Hematopoietic multipotent progenitor cell treated with erythropoietin and hydrocortisone succinate and interleukin-3 and kit ligand, for 8 days (in vitro differentiated cells): ENCODE results near the gene KCNMA1.
"Not testable (repeated sequence)": the region's sequence is repeated elsewhere in the genome, so short reads cannot be mapped to it uniquely, and the experiment has no call there.

ENCODE experiments used
- DNase-seq: peaks from one replicate; pipeline ENCODE4 v3.0.0-alpha.2; 2015

Gene KCNMA1

DNA sequence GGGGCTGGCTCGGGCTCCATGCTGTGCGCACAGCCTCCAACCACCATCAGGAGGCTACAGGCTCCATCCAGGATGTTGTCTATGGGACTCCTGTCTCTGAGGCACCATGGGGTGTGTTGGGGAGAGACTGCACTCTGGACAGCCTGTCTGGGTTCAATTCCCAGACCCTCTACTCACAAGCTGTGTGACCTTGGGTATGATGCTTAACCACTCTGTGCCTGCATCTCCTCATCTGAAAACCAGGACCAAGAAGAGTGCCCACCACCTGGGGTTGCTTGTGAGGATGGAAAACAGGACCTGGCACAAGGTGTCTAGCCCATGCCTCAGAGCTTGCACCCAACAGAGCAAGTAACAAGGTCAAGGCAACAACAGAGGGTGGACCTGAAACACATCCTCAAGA, 109.8 kb downstream of the KCNMA1 start:
- DNase-seq, result no peak

DNA sequence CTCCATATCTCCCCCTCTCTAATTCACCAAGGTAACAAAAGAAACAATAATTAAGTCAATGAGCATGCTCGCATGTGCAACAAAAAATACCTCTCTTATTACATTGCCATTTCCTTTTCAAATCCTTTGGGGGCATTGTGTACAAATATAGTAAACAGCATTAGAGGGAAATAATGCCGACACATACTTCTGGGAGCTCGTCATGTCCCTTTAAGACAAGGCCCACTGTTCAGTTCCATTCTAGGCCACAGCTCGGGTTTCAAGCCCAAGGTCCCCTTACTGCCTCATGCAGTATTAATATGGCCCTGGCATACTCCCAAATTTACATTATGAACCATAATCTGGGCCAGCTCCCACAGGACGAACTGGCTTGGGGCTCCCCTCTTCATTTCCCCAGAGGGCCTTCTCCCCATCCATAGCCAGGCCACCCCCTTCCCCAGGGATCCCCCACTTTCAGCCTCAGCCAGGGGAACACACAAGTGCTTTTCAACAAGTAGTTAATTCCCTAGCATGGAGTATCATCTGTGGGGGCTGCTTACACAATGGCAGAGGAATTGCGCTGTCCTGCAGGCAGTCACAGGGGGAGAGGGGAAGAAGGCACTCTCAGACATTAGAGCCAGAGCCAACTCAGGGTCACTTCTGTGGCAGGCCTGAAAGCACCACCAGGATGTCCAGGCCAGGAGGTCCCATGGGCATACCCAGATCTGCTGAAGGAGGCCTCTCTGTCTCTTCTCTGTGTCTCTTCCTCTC, 110.6 kb downstream of the KCNMA1 start:
- no peak for DNase-seq

GRCh38 chr10:77524281-77524711, 113.3 kb downstream of the KCNMA1 start:
- DNase-seq, result no peak

DNA sequence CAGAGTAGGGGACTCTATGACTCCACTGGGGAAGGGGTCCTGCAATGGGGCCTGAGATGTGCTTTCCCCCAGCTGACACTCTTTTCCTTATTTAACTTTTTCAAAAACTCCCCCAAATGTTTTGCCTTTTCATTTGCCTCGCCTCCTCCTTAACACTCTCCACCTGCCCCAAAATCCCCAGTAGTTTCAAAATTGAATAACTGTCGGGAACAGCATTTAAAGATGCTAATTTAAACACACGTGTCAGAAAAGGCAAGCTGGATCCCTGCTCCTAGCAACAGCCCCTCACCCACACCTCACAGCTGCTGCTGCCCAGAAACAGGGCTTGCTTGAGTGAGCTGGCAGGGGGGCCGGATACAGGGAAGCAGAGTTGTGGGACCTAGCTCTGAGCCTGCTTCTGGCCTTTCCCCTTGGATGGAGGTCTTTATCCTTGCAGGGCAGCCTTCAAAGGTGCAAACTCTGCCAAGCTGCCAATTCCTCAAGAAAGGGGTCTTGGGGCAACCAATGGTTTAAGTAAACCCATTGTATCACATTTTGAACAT, 115.3 kb downstream of the KCNMA1 start:
- DNase-seq, result no peak

DNA sequence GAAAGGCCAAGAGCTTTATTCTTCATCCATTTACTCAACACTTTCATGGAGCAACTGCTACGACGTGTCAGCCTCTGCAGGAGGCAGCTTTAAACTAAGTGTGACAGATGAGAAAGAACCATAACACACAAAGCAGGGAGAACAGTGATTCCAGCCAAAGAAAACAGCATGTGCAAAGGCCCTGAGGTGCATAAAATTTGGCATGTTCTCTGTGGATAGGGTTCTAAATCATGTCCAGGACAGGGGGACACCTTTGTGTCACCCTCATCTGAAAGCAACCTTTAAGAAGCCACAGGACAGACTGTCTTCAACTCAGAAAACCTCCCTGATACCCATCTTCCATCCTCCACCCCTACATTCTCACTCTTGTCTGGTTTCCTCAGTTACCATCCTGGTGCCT, 116.6 kb downstream of the KCNMA1 start:
- DNase-seq, result no peak

- no peak for DNase-seq
Observed at GRCh38 chr10:77520290-77520689, 117.3 kb downstream of the KCNMA1 start.

- DNase-seq, result not testable (repeated sequence)
Observed at GRCh38 chr10:77519791-77520190, 117.8 kb downstream of the KCNMA1 start.

DNA sequence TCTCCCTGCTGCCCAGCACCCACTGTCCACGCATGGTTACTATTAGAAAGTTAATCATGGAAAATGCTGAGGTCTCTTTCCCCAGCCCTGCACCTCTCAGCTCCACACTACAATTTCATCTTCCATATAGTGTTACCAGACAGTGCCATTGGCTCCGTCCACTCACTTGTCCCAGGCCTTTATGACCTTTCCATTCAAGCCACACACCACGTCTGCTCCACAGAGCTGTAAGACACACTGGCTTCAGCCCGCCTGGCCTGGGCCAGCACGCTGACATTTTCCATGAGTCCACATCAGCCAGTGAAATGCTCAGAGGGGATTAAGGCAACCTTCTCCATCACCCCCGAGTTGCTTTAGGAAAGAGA, 118.7 kb downstream of the KCNMA1 start:
- DNase-seq, result no peak

DNA sequence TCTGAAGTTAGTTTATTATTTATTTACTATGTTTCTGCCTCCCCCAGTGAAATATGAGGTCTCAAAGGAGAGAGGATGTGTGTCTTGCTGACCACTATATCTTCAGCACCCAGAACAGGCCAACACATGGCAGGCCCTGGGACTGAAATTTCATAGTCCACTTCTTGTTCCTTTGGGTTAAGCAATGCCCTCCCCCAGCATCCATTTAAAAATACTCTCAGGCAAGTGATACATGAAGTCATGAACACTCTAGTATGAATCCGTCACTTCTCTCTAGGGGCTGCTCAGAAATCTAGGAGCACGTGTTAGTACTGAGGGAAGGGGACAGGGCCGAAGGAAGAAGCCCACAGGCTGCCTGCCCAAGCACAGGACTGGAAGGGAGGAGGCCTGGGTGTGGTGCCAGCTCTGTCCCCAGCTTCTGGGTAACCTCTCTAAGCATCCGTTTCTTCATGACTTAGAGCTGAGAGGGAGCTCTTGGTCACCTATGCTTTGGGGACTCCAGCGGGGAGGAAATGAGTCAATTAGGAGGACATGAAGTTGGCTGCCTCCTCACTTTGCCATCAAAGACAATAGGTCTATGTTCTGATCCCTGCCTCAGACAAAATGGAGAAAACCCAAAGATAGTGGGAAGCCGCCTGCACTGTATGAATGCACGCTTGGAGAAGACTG, 119.2 kb downstream of the KCNMA1 start:
- no peak for DNase-seq

DNA sequence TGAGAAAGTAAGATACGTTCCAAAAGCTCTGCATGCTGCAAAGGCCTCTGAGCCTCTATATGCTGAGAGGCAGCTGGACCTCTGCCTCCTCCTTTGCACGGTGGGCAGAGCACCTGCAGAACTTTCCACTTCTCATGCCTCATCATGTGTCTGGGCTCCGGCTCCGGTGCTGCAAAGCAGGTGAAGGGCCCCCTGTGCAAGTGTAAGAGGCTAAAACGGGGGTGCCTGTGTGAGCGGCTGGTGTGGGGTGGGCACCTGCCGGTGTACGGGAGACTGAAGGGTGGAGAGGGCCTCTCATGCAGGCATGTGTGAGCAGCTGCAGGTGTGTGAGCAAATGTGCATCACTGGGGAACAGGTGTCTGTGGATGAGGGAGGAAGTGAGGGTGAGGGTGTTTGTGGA, 121.0 kb downstream of the KCNMA1 start:
- no peak for DNase-seq

- DNase-seq, result no peak
Observed at GRCh38 chr10:77514870-77515269, 122.7 kb downstream of the KCNMA1 start.

GRCh38 chr10:77513781-77514331, 123.8 kb downstream of the KCNMA1 start:
- no peak for DNase-seq

DNA sequence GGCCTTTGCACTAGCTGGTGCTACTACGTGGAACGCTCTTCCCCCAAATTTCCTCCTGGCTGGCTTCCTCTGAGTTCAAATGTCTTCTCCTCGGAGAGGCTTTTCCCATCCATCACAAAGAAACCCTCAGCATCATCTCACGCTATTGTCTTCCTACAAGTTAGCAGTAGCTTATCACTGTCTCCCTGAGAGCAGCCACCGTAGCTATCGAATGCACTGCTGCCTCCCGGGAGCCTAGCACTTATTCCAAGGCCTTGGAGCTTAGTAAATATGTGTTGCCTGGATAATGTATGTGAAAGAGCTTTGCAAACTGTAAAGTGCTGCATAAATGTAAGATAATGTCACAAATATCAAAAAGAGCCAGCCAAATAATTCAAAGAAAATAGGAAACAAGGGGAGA, 124.4 kb downstream of the KCNMA1 start:
- no peak for DNase-seq

DNA sequence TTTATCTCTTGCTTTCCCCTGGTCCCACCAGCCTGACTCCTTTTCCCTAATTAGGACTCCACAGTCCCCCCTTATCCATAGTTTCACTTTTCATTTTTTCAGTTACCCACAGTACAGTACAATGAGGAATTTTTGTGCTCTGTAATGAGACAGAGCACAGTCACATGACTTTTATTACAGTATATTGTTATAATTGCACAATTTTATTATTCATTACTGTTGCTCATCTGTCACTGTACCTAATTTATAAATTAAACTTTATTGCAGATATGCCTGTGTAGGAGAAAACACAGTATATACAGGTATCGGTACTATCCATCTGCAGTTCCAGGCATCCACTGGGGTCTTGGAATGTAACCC, 125.4 kb downstream of the KCNMA1 start:
- DNase-seq, result no peak

GRCh38 chr10:77511498-77512218, 126.0 kb downstream of the KCNMA1 start:
- no peak for DNase-seq

DNA sequence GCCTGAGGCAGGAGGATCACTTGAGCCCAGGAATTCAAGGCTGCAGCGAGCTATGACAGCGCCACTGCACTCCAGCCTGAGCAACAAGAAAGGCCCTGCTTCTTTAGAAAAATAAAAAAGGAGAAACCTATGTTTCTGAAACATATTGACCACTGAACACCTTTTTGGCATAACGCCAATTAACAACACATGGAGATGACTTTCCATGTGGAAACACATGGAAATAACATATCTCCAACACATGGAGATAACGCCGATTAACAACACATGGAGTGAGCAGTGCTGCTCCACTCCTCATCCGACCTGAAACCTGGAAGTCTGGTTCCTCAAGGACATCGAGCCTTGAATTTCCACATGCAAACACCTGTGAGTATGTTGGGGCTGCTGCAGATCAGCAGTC, 126.9 kb downstream of the KCNMA1 start:
- DNase-seq, result no peak

- no peak for DNase-seq
Observed at GRCh38 chr10:77510294-77510693, 127.3 kb downstream of the KCNMA1 start.

DNA sequence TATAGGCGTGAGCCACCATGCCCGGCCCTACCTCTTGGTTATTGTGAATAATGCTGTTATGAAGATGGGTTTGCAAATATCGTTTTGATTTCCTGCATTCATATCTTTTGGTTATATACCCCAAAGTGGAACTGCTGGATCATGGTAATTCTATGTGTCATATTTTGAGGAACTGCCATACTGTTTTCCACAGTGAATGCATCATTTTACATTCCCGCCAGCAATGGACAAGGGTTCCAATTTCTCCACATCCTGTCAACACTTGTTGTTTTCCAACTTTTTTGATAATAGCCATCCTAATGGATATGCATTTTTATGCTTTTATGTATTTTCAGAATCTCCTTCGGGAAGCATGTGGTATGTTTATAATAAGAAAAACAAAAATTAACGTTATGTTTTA, 128.2 kb downstream of the KCNMA1 start:
- no peak for DNase-seq

- no peak for DNase-seq
Observed at GRCh38 chr10:77507291-77507880, 130.2 kb downstream of the KCNMA1 start.

DNA sequence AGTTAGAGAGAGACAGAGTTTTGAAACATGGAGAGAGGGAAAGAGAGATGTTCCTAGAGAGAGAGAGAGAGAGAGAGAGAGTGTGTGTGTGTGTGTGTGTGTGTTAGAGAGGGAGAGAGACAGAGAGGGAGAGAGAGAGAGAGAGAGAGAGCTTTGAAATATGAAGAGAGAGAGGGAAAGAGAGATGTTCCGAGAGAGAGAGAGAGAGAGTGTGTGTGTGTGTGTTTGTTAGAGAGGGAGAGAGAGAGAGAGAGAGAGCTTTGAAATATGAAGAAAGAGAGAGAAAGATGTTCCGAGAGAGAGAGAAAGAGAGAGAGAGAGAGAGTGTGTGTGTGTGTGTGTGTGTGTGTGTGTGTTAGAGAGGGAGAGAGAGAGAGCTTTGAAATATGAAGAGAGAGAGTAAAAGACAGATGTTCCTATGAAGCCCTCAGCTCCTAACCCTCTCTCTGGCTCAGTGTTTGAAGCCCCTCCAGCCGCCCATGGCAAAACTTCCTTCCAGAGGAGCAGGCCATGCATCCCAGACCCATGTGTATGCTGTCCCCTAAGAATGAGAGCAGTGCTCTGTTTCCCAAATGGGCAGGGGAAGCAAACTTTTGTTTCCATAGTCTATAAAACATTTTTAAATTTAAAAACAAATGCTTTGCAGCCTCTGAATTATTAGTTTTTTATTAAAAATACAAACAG, 130.9 kb downstream of the KCNMA1 start:
- DNase-seq, result no peak

DNA sequence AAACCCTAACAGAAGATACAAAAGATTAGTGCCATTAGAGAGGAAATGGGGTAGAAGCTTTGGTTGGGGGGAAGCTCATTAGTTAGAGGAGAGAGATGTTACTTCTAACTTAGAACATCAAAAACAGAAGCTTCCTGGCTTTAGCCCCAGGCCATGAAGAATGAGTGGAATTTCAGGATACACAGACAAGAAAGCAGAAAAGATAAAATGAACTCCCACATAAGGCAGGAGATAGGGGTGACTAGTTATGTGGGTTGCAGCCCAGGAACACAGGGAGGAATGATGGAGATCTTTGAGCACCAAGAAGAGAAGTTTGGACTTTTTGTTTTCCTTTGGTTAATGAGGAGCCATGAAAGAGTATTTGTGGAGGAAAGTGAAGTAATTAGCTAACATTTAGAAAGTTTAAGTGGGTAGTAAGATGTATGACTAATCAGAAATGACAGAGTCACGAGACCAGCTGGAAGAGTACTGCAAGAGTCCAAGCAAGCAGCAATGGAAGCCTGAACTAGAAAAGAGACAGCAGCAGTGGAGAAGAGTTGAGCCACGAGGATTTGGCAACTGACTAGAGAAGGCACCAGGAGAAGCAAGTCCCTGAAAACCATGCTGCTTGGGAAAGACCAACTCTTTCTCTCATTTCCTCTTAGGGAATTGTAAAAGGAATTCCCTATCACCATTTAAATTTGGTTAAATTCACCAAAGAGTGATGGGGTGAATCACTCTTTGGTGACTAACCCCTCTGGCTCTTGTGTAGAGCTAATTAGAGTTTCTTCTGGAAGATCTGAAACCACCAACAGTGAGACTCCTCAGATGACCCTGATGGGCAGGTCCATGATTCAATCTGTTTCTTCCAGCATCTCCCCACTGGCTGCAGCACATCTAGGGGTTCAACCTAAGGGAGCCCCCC, 131.9 kb downstream of the KCNMA1 start:
- DNase-seq, result no peak
